ENCODE results near the gene ZFP69B.

DNA sequence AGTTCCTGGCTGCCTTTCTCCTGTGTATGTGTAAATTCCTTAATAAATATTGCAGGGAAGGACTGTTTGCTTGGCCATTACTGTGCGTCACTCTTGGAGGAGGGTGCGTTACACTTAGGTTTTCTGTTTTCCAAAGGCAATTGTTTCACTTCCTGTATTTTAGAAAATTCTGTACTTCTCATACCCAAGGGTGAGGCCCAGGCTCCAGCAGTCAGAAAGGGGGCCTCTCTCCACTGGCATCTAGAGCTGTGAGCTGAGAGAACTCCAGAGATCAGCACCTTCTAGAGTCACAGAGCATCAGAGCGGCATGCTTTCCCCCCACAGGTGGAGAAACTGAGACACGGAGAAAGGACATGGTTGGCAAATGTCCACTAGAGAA lies 27.0 kb upstream of the ZFP69B start:
- TF ChIP-seq CTCF (conservative IDR thresholded peaks at IDR 0.05; ENCODE audit: low read depth in 2 of 2): no peak
- TF ChIP-seq, protein P1, sequence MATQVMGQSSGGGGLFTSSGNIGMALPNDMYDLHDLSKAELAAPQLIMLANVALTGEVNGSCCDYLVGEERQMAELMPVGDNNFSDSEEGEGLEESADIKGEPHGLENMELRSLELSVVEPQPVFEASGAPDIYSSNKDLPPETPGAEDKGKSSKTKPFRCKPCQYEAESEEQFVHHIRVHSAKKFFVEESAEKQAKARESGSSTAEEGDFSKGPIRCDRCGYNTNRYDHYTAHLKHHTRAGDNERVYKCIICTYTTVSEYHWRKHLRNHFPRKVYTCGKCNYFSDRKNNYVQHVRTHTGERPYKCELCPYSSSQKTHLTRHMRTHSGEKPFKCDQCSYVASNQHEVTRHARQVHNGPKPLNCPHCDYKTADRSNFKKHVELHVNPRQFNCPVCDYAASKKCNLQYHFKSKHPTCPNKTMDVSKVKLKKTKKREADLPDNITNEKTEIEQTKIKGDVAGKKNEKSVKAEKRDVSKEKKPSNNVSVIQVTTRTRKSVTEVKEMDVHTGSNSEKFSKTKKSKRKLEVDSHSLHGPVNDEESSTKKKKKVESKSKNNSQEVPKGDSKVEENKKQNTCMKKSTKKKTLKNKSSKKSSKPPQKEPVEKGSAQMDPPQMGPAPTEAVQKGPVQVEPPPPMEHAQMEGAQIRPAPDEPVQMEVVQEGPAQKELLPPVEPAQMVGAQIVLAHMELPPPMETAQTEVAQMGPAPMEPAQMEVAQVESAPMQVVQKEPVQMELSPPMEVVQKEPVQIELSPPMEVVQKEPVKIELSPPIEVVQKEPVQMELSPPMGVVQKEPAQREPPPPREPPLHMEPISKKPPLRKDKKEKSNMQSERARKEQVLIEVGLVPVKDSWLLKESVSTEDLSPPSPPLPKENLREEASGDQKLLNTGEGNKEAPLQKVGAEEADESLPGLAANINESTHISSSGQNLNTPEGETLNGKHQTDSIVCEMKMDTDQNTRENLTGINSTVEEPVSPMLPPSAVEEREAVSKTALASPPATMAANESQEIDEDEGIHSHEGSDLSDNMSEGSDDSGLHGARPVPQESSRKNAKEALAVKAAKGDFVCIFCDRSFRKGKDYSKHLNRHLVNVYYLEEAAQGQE (IDR thresholded peaks at IDR 0.05; ENCODE audit: unreplicated experiment): no peak
- TF ChIP-seq ZNF114 (CRISPR knock-in tag; IDR thresholded peaks at IDR 0.05): no peak
- no peak for TF ChIP-seq EZH2 (IDR thresholded peaks at IDR 0.05; ENCODE audit: low read depth, unreplicated experiment)
- no peak for TF ChIP-seq POLR2AphosphoS5 (IDR thresholded peaks at IDR 0.05; ENCODE audit: low read depth)
- no peak for TF ChIP-seq EZH2phosphoT487 (IDR thresholded peaks at IDR 0.05; ENCODE audit: unreplicated experiment)
- TF ChIP-seq ETS1 (IDR thresholded peaks at IDR 0.05): no peak
- no peak for TF ChIP-seq JUNB (IDR thresholded peaks at IDR 0.05; ENCODE audit: unreplicated experiment)
- no peak for TF ChIP-seq CREB1 (CRISPR knock-in tag; IDR thresholded peaks at IDR 0.05; ENCODE audit: low read depth)
- TF ChIP-seq STAT1 (IDR thresholded peaks at IDR 0.05; ENCODE audit: unreplicated experiment): no peak

All from GM23338 (cell line).